ENCODE data around the gene ADAM10.

Gene ADAM10

GRCh38 chr15:58715266-58715917, 34.1 kb downstream of the ADAM10 start:
- DNase-seq, result no peak

- no peak for DNase-seq
These were observed 38.8 kb downstream of the ADAM10 start for GRCh38 chr15:58710701-58711100.

GRCh38 chr15:58707397-58707796, 42.1 kb downstream of the ADAM10 start:
- DNase-seq, result no peak

- DNase-seq, result no peak
These were observed 44.4 kb downstream of the ADAM10 start for GRCh38 chr15:58705105-58705504.

GRCh38 chr15:58704155-58704865, 45.2 kb downstream of the ADAM10 start:
- DNase-seq, result no peak

- DNase-seq, result peak; percentile 7 to 28 (median 24)
These were observed 45.9 kb downstream of the ADAM10 start for GRCh38 chr15:58703610-58704009.

GRCh38 chr15:58702233-58702632, 47.3 kb downstream of the ADAM10 start:
- DNase-seq, result no peak

- DNase-seq, result no peak
These were observed 48.1 kb downstream of the ADAM10 start for GRCh38 chr15:58701376-58701775.

- no peak for DNase-seq
These were observed 49.7 kb downstream of the ADAM10 start for GRCh38 chr15:58699769-58700168.

- DNase-seq, result no peak
These were observed 50.4 kb downstream of the ADAM10 start for GRCh38 chr15:58698887-58699641.

GRCh38 chr15:58697220-58697619, 52.3 kb downstream of the ADAM10 start:
- DNase-seq, result no peak

GRCh38 chr15:58696738-58697137, 52.8 kb downstream of the ADAM10 start:
- no peak for DNase-seq

GRCh38 chr15:58694641-58695398, 54.7 kb downstream of the ADAM10 start:
- no peak for DNase-seq

GRCh38 chr15:58690703-58691102, 58.8 kb downstream of the ADAM10 start:
- DNase-seq, result no peak

- DNase-seq, result no peak
These were observed 59.9 kb downstream of the ADAM10 start for GRCh38 chr15:58689646-58690045.

GRCh38 chr15:58686286-58686685, 63.2 kb downstream of the ADAM10 start:
- DNase-seq, result no peak

GRCh38 chr15:58684751-58685150, 64.8 kb downstream of the ADAM10 start:
- no peak for DNase-seq

- DNase-seq, result no peak
These were observed 65.3 kb downstream of the ADAM10 start for GRCh38 chr15:58684036-58684710.

GRCh38 chr15:58682234-58682633, 67.3 kb downstream of the ADAM10 start:
- no peak for DNase-seq

- DNase-seq, result peak in 3 of 4 experiments; percentile 15 to 61 (median 54)
These were observed 70.8 kb downstream of the ADAM10 start for GRCh38 chr15:58678683-58679082.

- no peak for DNase-seq
These were observed 72.1 kb downstream of the ADAM10 start for GRCh38 chr15:58677426-58677825.

GRCh38 chr15:58676766-58677165, 72.7 kb downstream of the ADAM10 start:
- DNase-seq, result no peak

Measured in suppressor macrophage (primary cell).